Measurements from ENCODE around the gene PTPN23.

Gene PTPN23

DNA sequence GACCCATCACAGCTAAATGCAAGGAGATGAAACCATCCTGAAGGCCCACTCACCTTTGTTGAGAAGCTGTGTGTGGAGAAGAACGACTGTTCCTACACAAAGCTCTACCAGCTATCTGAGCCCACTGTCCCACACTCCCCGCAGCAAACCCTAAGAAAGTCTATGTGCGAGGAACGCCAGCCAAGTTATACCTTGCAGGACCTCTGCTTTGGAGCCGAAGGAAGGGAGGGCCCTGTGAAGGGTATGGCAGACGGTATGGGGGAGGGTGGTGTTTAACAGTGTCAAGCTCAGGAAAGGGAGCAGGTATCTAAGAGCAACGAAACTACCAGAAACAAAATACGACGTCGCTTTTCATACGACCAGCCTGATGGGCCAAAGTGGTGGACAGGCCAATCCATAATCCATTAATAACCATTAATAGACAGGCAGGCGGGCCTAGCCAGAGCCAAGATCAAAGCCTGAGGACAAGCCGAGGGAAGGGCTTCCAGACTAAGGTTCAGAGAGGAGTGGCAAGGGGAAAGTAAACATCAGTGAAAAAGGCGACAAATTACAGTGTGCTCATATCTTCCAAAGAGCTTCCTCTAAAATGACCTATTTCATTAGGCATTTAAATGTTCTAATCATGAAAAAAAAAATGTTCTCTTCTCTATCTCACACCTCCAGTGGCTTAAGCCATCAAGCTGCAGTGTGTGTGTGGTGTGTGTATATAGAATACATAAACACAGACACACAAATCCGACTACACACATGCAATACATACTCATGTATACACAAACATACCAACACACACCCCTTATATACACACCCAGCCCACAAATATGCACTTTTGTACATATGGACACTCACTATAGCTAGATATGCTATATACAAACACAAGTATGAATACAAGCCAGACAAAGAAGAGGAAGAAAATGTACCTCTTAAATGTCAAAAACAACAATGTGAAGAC lies 43.9 kb downstream of the PTPN23 start:
- Histone ChIP-seq H3K27me3 (ENCODE audit: control insufficient read depth in 1 of 2, insufficient read depth in 2 of 2, low read length in 2 of 2) (no peaks in the 10 kb centered on the region), H3K27ac (ENCODE audit: low read depth, low read length) (no peak overlapping the region), H3K4me3 (ENCODE audit: low read depth in 1 of 2, low read length in 2 of 2) (no peak overlapping the region), H3K9me3 (ENCODE audit: low read length) (no peaks in the 10 kb centered on the region), H3K9ac (ENCODE audit: low read length) (no peak overlapping the region), H3K36me3 (ENCODE audit: insufficient read depth, low read length) (peaks cover 48% of the 10 kb centered on the region), H3K4me1 (ENCODE audit: insufficient read depth, low read length) (peaks cover 15% of the 10 kb centered on the region)

DNA sequence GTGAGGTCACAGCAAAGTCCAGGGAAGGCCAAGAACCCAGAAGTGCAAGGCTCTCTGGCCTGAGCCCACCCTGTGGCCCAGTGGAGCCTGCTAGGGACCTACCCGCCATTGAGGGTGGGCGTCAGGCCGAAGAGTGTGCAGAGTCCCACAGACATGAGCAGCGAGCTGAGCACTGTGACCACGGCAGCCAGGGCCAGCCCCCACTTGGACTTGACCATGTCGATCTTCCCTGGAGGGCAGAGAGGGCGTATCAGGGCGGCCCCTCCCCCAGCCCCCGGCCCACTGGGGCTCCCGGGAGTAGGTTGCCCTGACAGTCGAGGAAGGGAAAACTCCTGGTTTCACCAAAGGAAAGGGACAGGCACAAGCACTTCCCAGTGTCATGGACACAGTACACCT lies 44.6 kb downstream of the PTPN23 start:
- Histone ChIP-seq H3K27me3 (ENCODE audit: control insufficient read depth in 1 of 2, insufficient read depth in 2 of 2, low read length in 2 of 2) (no peaks in the 10 kb centered on the region), H3K36me3 (ENCODE audit: insufficient read depth, low read length) (peaks cover 50% of the 10 kb centered on the region), H3K9ac (ENCODE audit: low read length) (no peak overlapping the region), H3K9me3 (ENCODE audit: low read length) (no peaks in the 10 kb centered on the region), H3K4me3 (ENCODE audit: low read depth in 1 of 2, low read length in 2 of 2) (no peak overlapping the region), H3K4me1 (ENCODE audit: insufficient read depth, low read length) (peaks cover 15% of the 10 kb centered on the region), H3K27ac (ENCODE audit: low read depth, low read length) (no peak overlapping the region)

DNA sequence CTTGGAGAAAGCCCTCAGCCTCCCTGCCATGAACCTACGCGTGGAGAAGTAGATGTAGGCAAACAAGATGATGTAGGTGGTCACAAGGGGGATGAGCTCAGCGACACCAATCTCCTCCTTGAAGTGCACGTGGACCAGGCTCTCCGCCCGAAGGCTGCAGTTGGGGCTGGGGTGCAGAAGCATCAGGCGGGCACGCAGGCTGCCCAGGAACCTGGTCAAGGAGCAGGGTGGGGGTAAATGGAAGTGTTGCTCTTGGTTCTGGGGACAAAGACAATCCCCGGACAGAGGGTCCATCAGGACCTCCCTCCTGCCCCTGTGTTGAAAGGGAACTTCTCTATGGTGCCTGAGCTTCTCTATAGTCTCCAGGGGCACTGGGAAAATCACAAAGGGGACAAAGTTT lies 45.1 kb downstream of the PTPN23 start:
- H3K4me1 ChIP-seq (ENCODE audit: insufficient read depth, low read length), result peaks cover 13% of the 10 kb centered on the region
- H3K27ac ChIP-seq (ENCODE audit: low read depth, low read length), result no peak overlapping the region
- peaks cover 53% of the 10 kb centered on the region for H3K36me3 ChIP-seq (ENCODE audit: insufficient read depth, low read length)
- H3K27me3 ChIP-seq (ENCODE audit: control insufficient read depth in 1 of 2, insufficient read depth in 2 of 2, low read length in 2 of 2), result no peaks in the 10 kb centered on the region
- no peak overlapping the region for H3K9ac ChIP-seq (ENCODE audit: low read length)
- H3K9me3 ChIP-seq (ENCODE audit: low read length), result no peaks in the 10 kb centered on the region
- no peak overlapping the region for H3K4me3 ChIP-seq (ENCODE audit: low read depth in 1 of 2, low read length in 2 of 2)

DNA sequence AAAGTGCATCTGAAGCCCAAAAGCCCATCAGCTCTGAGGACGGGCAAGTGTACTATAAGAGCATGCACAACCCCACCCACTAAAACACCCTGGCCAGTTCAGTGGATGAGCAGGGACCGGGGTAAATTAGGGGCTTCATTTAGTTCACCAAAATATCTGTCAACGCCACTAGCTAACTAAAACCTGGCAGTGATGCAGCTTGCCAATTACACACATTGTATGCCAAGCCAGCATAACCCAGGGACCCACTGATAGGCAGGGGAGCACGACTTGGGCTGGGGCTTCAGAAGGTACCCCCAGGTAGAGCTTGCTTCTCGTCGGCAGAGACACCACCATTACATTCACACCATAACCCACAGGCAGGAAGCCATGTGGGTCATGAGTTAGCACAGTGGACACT lies 47.0 kb downstream of the PTPN23 start:
- no peaks in the 10 kb centered on the region for H3K27me3 ChIP-seq (ENCODE audit: control insufficient read depth in 1 of 2, insufficient read depth in 2 of 2, low read length in 2 of 2)
- no peak overlapping the region for H3K9ac ChIP-seq (ENCODE audit: low read length)
- no peaks in the 10 kb centered on the region for H3K4me1 ChIP-seq (ENCODE audit: insufficient read depth, low read length)
- no peaks in the 10 kb centered on the region for H3K9me3 ChIP-seq (ENCODE audit: low read length)
- no peak overlapping the region for H3K4me3 ChIP-seq (ENCODE audit: low read depth in 1 of 2, low read length in 2 of 2)
- no peak overlapping the region for H3K27ac ChIP-seq (ENCODE audit: low read depth, low read length)
- peaks cover 57% of the 10 kb centered on the region for H3K36me3 ChIP-seq (ENCODE audit: insufficient read depth, low read length)

DNA sequence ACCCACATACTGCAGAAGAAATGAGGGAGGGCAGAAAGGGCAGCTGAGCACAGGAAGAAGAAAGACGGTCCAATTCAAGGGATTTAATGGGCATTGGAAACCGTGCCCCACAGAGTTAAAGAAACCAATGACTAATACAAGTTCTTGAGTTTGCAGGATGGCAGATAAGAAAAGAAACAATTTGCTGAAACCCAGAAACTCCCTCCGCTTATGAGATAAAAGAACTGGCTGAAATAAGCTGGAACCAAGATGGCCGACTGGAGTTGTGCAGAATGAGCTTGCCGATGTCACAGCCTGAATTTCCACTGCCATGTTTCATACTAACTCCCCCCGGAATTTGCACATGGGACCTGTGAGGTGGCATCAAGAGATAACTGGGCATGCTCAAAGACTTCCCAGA lies 47.8 kb downstream of the PTPN23 start:
- Histone ChIP-seq H3K9ac (ENCODE audit: low read length) (no peak overlapping the region), H3K36me3 (ENCODE audit: insufficient read depth, low read length) (peaks cover 65% of the 10 kb centered on the region), H3K4me1 (ENCODE audit: insufficient read depth, low read length) (no peaks in the 10 kb centered on the region), H3K27ac (ENCODE audit: low read depth, low read length) (no peak overlapping the region), H3K4me3 (ENCODE audit: low read depth in 1 of 2, low read length in 2 of 2) (no peak overlapping the region), H3K9me3 (ENCODE audit: low read length) (no peaks in the 10 kb centered on the region), H3K27me3 (ENCODE audit: control insufficient read depth in 1 of 2, insufficient read depth in 2 of 2, low read length in 2 of 2) (no peaks in the 10 kb centered on the region)

DNA sequence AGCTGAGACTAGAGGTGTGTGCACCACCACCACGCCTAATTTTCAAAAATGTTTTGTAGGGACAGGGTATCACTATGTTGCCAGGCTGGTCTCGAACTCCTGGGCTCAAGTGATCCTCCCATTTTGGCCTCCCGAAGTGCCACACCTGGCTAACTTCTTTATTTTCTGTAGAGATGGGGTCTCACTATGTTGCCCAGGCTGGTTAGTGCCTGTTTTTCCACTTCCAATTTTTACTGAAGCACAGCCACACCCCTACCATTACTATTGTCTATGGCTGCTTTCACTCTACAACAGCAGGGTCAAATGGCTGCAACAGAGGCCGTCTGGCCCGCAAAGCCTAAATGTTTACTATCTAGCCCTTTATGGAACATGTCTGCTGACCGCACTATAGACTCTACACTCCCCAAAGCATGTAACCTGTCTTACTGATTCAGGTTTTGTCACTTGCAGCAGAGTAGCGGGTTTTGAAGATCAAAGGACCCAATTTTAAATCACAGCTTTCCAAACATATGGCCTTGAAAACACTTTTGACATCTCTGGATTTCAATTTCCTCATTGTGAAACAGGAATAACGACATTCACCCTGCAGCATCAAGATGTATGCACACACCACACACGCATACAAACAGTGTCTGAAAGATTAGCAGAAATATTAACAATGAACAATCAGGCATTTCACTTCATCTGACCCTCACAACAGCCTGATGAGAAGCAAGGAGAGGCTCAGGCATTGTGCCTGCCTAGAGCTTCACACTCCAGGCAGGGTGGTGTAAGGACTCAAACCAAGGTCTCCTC lies 48.9 kb downstream of the PTPN23 start:
- no peak overlapping the region for H3K9ac ChIP-seq (ENCODE audit: low read length)

DNA sequence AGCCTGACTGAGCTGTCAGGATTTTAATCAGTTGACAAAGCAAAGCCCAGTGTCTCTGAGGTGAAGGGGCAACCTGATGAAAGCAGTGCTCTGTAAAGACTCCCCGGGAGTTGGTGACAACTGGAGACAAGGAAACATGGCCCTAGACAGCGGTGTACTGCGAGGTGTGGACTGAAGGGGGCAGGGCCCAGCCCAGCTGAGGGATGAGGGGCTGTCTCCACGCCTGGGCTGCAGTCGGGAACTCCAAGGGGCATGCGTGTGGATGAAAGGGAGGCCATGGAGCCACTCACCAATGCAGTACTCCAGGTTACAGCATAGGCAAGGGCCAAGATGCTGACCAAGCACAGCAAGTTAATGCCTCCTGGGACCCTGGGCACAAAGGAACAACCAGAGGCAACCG lies 49.8 kb downstream of the PTPN23 start:
- Histone ChIP-seq H3K27ac (ENCODE audit: low read depth, low read length) (no peak overlapping the region), H3K36me3 (ENCODE audit: insufficient read depth, low read length) (peaks cover 63% of the 10 kb centered on the region), H3K4me1 (ENCODE audit: insufficient read depth, low read length) (no peaks in the 10 kb centered on the region), H3K4me3 (ENCODE audit: low read depth in 1 of 2, low read length in 2 of 2) (no peak overlapping the region), H3K9me3 (ENCODE audit: low read length) (no peaks in the 10 kb centered on the region), H3K27me3 (ENCODE audit: control insufficient read depth in 1 of 2, insufficient read depth in 2 of 2, low read length in 2 of 2) (no peaks in the 10 kb centered on the region), H3K9ac (ENCODE audit: low read length) (no peak overlapping the region)

More for the DNA sequence above, 48.9 kb downstream of the PTPN23 start:
- Histone ChIP-seq H3K9me3 (ENCODE audit: low read length) (no peaks in the 10 kb centered on the region), H3K4me1 (ENCODE audit: insufficient read depth, low read length) (no peaks in the 10 kb centered on the region), H3K27ac (ENCODE audit: low read depth, low read length) (no peak overlapping the region), H3K36me3 (ENCODE audit: insufficient read depth, low read length) (peaks cover 68% of the 10 kb centered on the region), H3K27me3 (ENCODE audit: control insufficient read depth in 1 of 2, insufficient read depth in 2 of 2, low read length in 2 of 2) (no peaks in the 10 kb centered on the region), H3K4me3 (ENCODE audit: low read depth in 1 of 2, low read length in 2 of 2) (no peak overlapping the region)

DNA sequence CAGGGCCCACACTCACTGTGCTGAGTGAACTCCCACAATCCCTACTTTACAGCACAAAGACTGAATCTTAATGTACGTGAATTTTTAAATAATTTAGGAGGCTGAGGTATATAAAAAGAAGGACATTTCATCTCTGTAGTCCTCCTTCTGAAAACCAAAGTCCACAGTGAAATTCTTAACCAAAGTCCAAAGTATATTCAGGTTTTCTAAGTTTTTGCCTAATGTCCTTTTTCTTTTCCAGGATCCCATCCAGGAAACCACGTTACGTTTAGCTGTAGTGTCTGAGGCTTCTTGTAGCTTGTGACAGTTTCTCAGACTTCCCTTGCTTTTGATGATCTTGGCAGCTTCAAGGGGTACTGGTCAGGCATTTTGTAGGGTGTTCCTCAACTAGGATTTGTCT lies 50.4 kb downstream of the PTPN23 start:
- H3K4me3 ChIP-seq (ENCODE audit: low read depth in 1 of 2, low read length in 2 of 2), result no peak overlapping the region
- H3K4me1 ChIP-seq (ENCODE audit: insufficient read depth, low read length), result no peaks in the 10 kb centered on the region
- H3K27me3 ChIP-seq (ENCODE audit: control insufficient read depth in 1 of 2, insufficient read depth in 2 of 2, low read length in 2 of 2), result no peaks in the 10 kb centered on the region
- H3K27ac ChIP-seq (ENCODE audit: low read depth, low read length), result no peak overlapping the region
- no peaks in the 10 kb centered on the region for H3K9me3 ChIP-seq (ENCODE audit: low read length)
- no peak overlapping the region for H3K9ac ChIP-seq (ENCODE audit: low read length)
- H3K36me3 ChIP-seq (ENCODE audit: insufficient read depth, low read length), result peaks cover 58% of the 10 kb centered on the region

DNA sequence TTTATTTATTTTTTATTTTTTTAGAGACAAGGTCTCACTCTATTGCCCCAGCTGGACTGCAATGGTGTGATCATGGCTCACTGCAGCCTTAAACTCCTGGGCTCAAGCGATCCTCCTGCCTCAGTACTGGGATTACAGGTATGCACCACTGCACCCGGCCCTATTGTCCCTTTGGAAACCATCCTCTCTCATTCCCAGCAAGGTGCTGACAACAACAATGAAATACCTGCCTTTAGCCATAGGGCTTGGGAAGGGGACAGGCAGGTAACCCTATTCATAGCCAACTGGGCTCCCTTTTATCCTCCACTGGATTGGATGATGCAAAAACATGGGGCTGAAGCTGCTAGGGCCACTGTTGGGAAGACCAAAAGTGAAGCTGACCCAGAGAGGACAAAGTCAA lies 51.9 kb downstream of the PTPN23 start:
- H3K36me3 ChIP-seq (ENCODE audit: insufficient read depth, low read length), result peaks cover 49% of the 10 kb centered on the region
- H3K27me3 ChIP-seq (ENCODE audit: control insufficient read depth in 1 of 2, insufficient read depth in 2 of 2, low read length in 2 of 2), result no peaks in the 10 kb centered on the region
- H3K27ac ChIP-seq (ENCODE audit: low read depth, low read length), result no peak overlapping the region
- H3K4me1 ChIP-seq (ENCODE audit: insufficient read depth, low read length), result no peaks in the 10 kb centered on the region
- H3K9me3 ChIP-seq (ENCODE audit: low read length), result no peaks in the 10 kb centered on the region
- H3K9ac ChIP-seq (ENCODE audit: low read length), result no peak overlapping the region
- H3K4me3 ChIP-seq (ENCODE audit: low read depth in 1 of 2, low read length in 2 of 2), result no peak overlapping the region

DNA sequence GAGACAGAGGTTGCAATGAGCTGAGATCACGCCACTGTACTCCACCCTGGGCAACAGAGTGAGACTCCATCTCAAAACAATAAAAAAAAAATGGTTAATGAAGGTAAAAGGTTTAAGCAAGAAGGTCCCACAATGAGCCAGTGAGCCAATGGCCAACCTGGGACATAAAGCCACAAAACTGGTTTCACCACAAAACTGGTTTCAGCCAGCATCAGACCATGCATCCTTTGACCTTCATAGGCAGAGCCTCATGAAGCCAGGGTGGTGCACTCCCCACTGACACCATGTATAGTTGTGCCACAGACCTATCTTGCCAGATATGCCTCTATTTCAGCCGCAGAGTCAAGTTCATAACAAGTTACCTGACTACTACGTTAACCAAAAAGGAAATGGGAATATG lies 53.0 kb downstream of the PTPN23 start:
- peaks cover 41% of the 10 kb centered on the region for H3K36me3 ChIP-seq (ENCODE audit: insufficient read depth, low read length)

DNA sequence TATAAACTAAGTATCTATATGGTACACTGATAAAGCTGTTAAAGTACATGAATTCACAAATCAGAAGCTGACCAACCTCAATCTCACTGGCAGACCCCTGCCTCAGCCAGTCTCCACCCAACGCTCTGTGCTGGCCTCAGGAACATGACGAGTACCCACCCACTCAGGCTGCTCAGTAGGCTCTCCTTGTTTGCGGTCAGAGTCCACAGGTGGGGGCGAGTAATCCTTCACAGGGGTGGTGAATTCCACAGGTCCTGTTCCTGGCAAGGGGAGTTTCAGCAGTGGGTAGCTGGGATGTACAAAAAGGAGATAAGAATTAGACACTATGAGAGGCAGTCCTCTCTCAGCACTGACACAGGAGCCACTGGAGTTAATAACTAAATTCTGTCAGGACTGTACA lies 54.0 kb downstream of the PTPN23 start:
- no peaks in the 10 kb centered on the region for H3K4me1 ChIP-seq (ENCODE audit: insufficient read depth, low read length)
- H3K9ac ChIP-seq (ENCODE audit: low read length), result no peak overlapping the region
- no peaks in the 10 kb centered on the region for H3K27me3 ChIP-seq (ENCODE audit: control insufficient read depth in 1 of 2, insufficient read depth in 2 of 2, low read length in 2 of 2)
- no peak overlapping the region for H3K4me3 ChIP-seq (ENCODE audit: low read depth in 1 of 2, low read length in 2 of 2)
- H3K9me3 ChIP-seq (ENCODE audit: low read length), result no peaks in the 10 kb centered on the region
- no peak overlapping the region for H3K27ac ChIP-seq (ENCODE audit: low read depth, low read length)
- H3K36me3 ChIP-seq (ENCODE audit: insufficient read depth, low read length), result peaks cover 42% of the 10 kb centered on the region

More for the DNA sequence above, 53.0 kb downstream of the PTPN23 start:
- Histone ChIP-seq H3K4me3 (ENCODE audit: low read depth in 1 of 2, low read length in 2 of 2) (no peak overlapping the region), H3K27ac (ENCODE audit: low read depth, low read length) (no peak overlapping the region), H3K27me3 (ENCODE audit: control insufficient read depth in 1 of 2, insufficient read depth in 2 of 2, low read length in 2 of 2) (no peaks in the 10 kb centered on the region), H3K9me3 (ENCODE audit: low read length) (no peaks in the 10 kb centered on the region), H3K9ac (ENCODE audit: low read length) (no peak overlapping the region), H3K4me1 (ENCODE audit: insufficient read depth, low read length) (no peaks in the 10 kb centered on the region)

Measured in muscle layer of colon (tissue), 2 donors.